ENCODE measurements around the gene BTNL9.

The BTNL9 gene

DNA sequence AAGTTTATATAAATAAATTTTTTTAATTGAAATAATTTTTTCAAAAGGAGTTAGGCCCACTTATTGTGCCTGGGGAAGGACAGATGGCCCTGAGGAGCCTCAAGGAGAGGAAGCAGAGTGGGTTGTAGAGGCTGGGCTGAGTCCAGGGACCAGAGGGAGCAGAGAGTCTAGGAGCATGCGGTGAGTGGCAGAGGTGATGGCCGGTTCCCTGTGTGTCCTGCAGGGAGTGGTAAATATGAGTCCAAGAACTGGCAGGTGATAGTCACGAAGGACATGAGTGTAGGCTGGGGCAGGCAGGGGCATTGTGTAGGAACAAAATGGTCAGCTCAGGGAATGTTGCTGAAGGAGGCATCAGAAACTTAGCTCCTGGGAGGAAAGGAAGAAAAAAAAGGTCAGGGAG lies 8.3 kb upstream of the BTNL9 start:
- Histone ChIP-seq H3K27ac (no peak overlapping the region), H3K36me3 (no peaks in the 10 kb centered on the region), H3K4me1 (no peaks in the 10 kb centered on the region), H3K27me3 (peaks cover 0 to 6% of the 10 kb centered on the region in 2 donors), H3K9me3 (no peaks in the 10 kb centered on the region), H3K4me3 (no peak overlapping the region)
- TF ChIP-seq, protein P1, sequence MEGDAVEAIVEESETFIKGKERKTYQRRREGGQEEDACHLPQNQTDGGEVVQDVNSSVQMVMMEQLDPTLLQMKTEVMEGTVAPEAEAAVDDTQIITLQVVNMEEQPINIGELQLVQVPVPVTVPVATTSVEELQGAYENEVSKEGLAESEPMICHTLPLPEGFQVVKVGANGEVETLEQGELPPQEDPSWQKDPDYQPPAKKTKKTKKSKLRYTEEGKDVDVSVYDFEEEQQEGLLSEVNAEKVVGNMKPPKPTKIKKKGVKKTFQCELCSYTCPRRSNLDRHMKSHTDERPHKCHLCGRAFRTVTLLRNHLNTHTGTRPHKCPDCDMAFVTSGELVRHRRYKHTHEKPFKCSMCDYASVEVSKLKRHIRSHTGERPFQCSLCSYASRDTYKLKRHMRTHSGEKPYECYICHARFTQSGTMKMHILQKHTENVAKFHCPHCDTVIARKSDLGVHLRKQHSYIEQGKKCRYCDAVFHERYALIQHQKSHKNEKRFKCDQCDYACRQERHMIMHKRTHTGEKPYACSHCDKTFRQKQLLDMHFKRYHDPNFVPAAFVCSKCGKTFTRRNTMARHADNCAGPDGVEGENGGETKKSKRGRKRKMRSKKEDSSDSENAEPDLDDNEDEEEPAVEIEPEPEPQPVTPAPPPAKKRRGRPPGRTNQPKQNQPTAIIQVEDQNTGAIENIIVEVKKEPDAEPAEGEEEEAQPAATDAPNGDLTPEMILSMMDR (IDR thresholded peaks at IDR 0.05): no peak
- intact Hi-C loops (cut with DNase I; ENCODE audit: low total_unique reads): no loop called here
- DNase-seq: no peak

DNA sequence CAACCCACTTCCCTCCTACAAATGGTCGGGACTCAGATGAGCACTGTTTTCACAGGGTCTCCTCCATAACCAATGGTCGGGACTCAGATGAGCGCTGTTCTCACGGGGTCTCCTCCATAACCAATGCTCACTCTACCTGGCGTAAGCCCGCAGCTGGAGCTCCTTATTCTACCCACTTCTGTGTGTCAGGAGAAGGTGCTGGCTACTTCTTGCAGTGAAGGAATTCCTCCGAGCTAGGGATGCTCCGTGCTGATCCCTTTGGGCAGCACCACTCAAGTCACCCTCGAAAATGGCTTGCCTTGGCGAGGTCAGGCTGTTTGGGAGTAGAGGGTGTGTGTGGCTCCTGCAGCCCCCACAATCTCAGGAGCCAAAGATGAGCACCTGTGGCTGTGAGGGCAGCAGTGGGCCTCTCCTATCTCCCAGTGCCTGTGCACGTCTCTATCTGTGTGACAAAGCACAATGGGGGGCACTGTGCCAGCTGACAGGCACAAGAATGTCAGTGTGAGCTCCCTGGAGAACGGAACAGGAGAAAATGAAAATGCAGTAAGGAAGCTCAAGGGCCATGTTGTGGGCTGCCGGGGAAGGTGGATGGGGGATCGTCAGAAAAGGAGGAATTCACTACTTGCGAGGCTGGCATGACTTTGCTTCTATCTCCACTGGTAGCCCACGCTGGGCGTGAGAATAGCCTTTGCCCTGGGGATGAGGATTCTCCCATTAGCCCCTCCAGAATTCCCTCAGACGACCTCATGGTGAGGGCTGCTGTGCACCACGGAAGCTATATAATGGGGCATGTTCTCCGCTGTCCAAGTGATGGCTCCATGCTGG lies 3.9 kb upstream of the BTNL9 start:
- no peak overlapping the region for H3K27ac ChIP-seq
- no peak for DNase-seq
- no peaks in the 10 kb centered on the region for H3K36me3 ChIP-seq
- no peaks in the 10 kb centered on the region for H3K9me3 ChIP-seq
- H3K4me1 ChIP-seq: no peaks in the 10 kb centered on the region
- intact Hi-C loops (cut with DNase I; ENCODE audit: low total_unique reads): no loop called here
- H3K27me3 ChIP-seq: peaks cover 0 to 14% of the 10 kb centered on the region in 2 donors
- TF ChIP-seq, protein P1 (IDR thresholded peaks at IDR 0.05): no peak
- no peak overlapping the region for H3K4me3 ChIP-seq

DNA sequence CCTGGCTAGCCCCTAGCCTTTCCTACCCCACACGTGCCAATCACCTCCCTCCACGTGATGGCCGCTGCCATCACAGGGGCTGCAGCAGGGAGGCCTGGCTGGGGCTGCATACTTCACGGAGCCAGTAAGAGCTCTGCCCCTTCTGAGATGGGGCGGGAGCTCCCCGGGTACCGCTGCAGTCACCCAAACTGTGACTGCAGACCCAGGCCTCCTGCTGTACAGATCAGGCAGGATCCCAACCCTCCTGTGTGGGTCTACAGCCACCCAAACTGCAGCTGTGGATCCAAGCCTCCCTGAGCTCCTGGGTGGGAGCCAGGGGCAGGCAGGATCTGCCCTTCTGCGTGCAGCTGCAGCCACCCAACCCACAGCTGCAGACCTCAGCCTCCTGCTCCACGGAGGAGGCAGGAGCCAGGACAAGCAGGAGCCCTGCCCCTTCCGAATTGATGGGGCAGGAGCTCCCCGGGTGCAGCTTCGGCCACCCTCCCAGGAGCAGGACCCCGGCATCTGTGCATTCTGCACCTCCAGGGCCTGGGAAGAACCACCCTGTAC lies 3.2 kb upstream of the BTNL9 start:
- intact Hi-C loops (cut with DNase I; ENCODE audit: low total_unique reads): no loop called here
- Histone ChIP-seq H3K9me3 (no peaks in the 10 kb centered on the region), H3K27ac (no peak overlapping the region), H3K4me1 (no peaks in the 10 kb centered on the region), H3K4me3 (no peak overlapping the region), H3K36me3 (no peaks in the 10 kb centered on the region), H3K27me3 (peaks cover 0 to 14% of the 10 kb centered on the region in 2 donors)
- DNase-seq: no peak
- TF ChIP-seq, protein P1 (IDR thresholded peaks at IDR 0.05): no peak

DNA sequence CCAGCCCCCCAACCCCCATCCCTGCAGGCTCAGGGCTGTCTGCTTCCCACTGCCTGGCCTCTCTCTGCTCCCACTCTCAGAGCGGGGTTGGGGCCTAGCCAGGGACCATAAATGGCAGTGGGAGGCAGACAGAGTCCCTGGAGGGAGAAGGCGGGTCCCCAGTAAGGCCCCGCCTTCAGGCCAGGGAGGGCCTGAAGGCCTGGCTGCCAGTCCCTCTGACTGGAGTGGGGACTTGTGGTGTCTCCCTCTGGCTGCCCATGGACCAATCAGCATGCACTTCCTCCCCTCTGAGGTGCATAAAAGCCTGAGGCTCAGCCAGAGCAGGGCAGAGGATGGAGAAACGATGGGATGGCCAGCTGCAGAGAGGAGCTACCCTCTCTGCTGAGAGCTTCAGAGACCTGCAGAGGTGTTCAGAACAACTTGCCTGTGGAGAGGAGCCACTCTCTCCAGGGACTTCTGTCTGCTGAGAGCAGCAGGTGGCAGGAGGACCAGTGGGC lies 2.7 kb upstream of the BTNL9 start:
- no peaks in the 10 kb centered on the region for H3K36me3 ChIP-seq
- peaks cover 0 to 18% of the 10 kb centered on the region in 2 donors for H3K27me3 ChIP-seq
- intact Hi-C loops (cut with DNase I; ENCODE audit: low total_unique reads): no loop called here
- no peak for DNase-seq
- no peaks in the 10 kb centered on the region for H3K9me3 ChIP-seq
- no peak overlapping the region for H3K4me3 ChIP-seq
- TF ChIP-seq, protein P1 (IDR thresholded peaks at IDR 0.05): no peak
- H3K27ac ChIP-seq: no peak overlapping the region
- H3K4me1 ChIP-seq: no peaks in the 10 kb centered on the region

DNA sequence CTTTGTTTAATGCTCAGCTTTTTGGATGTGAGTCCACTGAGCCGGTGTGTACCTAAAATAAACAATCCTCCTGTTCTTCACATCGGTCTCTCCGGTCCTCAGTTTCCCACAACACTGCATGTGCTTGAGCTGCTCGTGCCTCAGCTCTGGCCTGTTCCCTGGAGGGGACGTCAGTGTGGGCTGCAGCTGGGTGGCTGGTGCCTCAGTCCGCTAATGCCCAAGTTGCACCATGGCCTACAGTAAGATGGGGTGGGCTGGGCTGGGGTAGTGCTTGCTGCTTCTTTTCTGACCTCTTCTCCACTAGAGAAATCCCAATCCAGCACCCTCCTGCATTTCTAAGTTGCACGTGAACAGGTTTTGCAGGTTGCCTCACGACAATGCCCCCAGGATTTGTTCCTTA lies 595 bp upstream of the BTNL9 start:
- Histone ChIP-seq H3K4me3 (no peak overlapping the region), H3K4me1 (no peaks in the 10 kb centered on the region), H3K27ac (no peak overlapping the region), H3K27me3 (peaks cover 0 to 32% of the 10 kb centered on the region in 2 donors), H3K36me3 (no peaks in the 10 kb centered on the region), H3K9me3 (no peaks in the 10 kb centered on the region)
- TF ChIP-seq, protein P1 (IDR thresholded peaks at IDR 0.05): no peak
- intact Hi-C loops (cut with DNase I; ENCODE audit: low total_unique reads): no loop called here
- no peak for DNase-seq
